Hepatocyte (in vitro differentiated cells): Measurements from ENCODE around the gene SCTR. TPM values are rescaled to one million over a fixed set of nuclear protein-coding genes. Genes with fewer than 3 reads are reported as not detected.
A peak's percentile ranks its signal among the peaks of the same experiment; 100 is the strongest.

ENCODE experiments used
- DNase-seq: peaks from one replicate; pipeline ENCODE4 v3.0.0-alpha.2; 2016; ENCODE audit warnings: low spot score
- H2AFZ ChIP-seq: fragments of 200-600 bp; sonication (generic); 2 replicates; pipeline ENCODE4 v1.6.0; 2016; ENCODE audit warnings: antibody characterized with exemption, mild to moderate bottlenecking
- H3K27ac ChIP-seq: fragments of 200-600 bp; sonication (generic); 2 replicates; pipeline ENCODE4 v1.5.1; 2016; ENCODE audit warnings: mild to moderate bottlenecking
- H3K27me3 ChIP-seq: fragments of 200-600 bp; sonication (generic); 2 replicates; pipeline ENCODE4 v1.6.1; 2016
- H3K36me3 ChIP-seq: fragments of 200-600 bp; sonication (generic); replicated peaks from 2 replicates; pipeline ENCODE4 v1.5.1; 2016; ENCODE audit warnings: low read depth; ENCODE audit not compliant: insufficient read depth
- H3K4me1 ChIP-seq: fragments of 200-600 bp; sonication (generic); 2 replicates; pipeline ENCODE4 v1.5.1; 2016; ENCODE audit warnings: mild to moderate bottlenecking, moderate library complexity; ENCODE audit not compliant: insufficient read depth
- H3K4me2 ChIP-seq: fragments of 200-600 bp; sonication (generic); 2 replicates; pipeline ENCODE4 v1.6.0; 2016
- H3K4me3 ChIP-seq: fragments of 200-600 bp; sonication (generic); 2 replicates; pipeline ENCODE4 v1.5.1; 2016; ENCODE audit warnings: mild to moderate bottlenecking
- H3K79me2 ChIP-seq: fragments of 200-600 bp; sonication (generic); 2 replicates; pipeline ENCODE4 v1.6.0; 2017; ENCODE audit warnings: mild to moderate bottlenecking
- H3K9me2 ChIP-seq: fragments of 200-600 bp; sonication (generic); replicated peaks from 2 replicates; pipeline ENCODE4 v1.6.0; 2017; ENCODE audit warnings: mild to moderate bottlenecking; ENCODE audit not compliant: insufficient read depth
- H3K9me3 ChIP-seq: fragments of 200-600 bp; sonication (generic); 2 replicates; pipeline ENCODE4 v1.5.1; 2016; ENCODE audit warnings: low read depth, mild to moderate bottlenecking
- H4K20me1 ChIP-seq: fragments of 200-600 bp; sonication (generic); 2 replicates; pipeline ENCODE4 v1.6.0; 2016; ENCODE audit warnings: mild to moderate bottlenecking; ENCODE audit not compliant: insufficient read depth, poor library complexity, severe bottlenecking
- CTCF ChIP-seq: fragments of 200-600 bp; sonication (generic); IDR thresholded peaks from 2 replicates; pipeline ENCODE4 v1.5.1; 2016; ENCODE audit warnings: antibody characterized with exemption, mild to moderate bottlenecking; ENCODE audit not compliant: poor library complexity
- EZH2 ChIP-seq: fragments of 200-600 bp; sonication (generic); IDR thresholded peaks from 2 replicates; pipeline ENCODE4 v1.6.1; 2016; ENCODE audit warnings: antibody characterized with exemption, mild to moderate bottlenecking, borderline replicate concordance
- EZH2phosphoT487 ChIP-seq: fragments of 200-600 bp; sonication (generic); IDR thresholded peaks from one replicate; pipeline ENCODE4 v1.6.1; 2018; ENCODE audit warnings: antibody characterized with exemption, mild to moderate bottlenecking, low read depth, moderate library complexity; ENCODE audit not compliant: unreplicated experiment, severe bottlenecking
- WGBS: methylation state at CpG from one replicate; pipeline ENCODE4 v1.1.6; 2016; ENCODE audit warnings: low lambda C conversion rate; ENCODE audit errors: missing lambda C conversion rate; 5-methylcytosine and 5-hydroxymethylcytosine counted together
- polyA plus RNA-seq: library from polyadenylated mRNA; unstranded; fragments of >200 nt; fragmentation: Nextera tagmentation; extraction: Ambion mirVana; gene quantifications from 2 replicates; pipeline ENCODE4 v1.2.1, GENCODE V29; 2016
- total RNA-seq: library from RNA; depleted of rRNA; stranded (reverse); fragments of >200 nt; gene quantifications from 2 replicates; pipeline ENCODE4 v1.2.3, GENCODE V29; 2014

The SCTR gene
- total and polyA plus RNA-seq, 2 experiments from 2014 or later = 1.7 to 4.3 TPM

DNA sequence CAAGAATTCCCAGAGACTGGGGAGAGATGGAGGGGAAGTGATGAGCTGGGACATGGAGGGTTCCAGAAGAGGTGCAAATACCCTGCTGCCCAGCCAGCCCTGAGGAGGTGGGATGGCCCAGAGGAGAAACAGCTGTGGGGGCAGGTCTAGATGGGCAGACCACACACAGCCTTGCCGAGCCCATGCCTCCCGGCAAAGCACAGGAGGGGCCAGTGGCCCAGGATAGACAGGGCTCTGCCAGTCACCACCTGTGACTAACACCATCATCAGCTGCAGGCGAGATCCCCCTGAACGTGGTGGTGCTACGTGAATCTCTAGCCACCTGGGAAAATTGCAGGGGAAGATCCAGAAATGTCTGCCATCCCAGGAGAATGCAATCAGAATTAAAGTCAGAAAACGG lies 39.4 kb downstream of the SCTR start:
- H4K20me1 ChIP-seq = no peaks in the 10 kb centered on the region
- WGBS = 73% methylated on average over 6 of the region's 6 CpGs
- H3K36me3 ChIP-seq = no peaks in the 10 kb centered on the region
- no peak overlapping the region for H3K4me2 ChIP-seq
- no peaks in the 10 kb centered on the region for H3K9me3 ChIP-seq
- H3K79me2 ChIP-seq = no peaks in the 10 kb centered on the region
- TF ChIP-seq CTCF (no peak), EZH2phosphoT487 (no peak), EZH2 (no peak)
- no peaks in the 10 kb centered on the region for H3K27me3 ChIP-seq
- no peaks in the 10 kb centered on the region for H3K9me2 ChIP-seq
- H3K4me3 ChIP-seq = no peak overlapping the region
- DNase-seq = peak; percentile 4
- H3K27ac ChIP-seq = no peak overlapping the region
- H2AFZ ChIP-seq = no peak overlapping the region
- H3K4me1 ChIP-seq = peaks cover 37% of the 10 kb centered on the region

DNA sequence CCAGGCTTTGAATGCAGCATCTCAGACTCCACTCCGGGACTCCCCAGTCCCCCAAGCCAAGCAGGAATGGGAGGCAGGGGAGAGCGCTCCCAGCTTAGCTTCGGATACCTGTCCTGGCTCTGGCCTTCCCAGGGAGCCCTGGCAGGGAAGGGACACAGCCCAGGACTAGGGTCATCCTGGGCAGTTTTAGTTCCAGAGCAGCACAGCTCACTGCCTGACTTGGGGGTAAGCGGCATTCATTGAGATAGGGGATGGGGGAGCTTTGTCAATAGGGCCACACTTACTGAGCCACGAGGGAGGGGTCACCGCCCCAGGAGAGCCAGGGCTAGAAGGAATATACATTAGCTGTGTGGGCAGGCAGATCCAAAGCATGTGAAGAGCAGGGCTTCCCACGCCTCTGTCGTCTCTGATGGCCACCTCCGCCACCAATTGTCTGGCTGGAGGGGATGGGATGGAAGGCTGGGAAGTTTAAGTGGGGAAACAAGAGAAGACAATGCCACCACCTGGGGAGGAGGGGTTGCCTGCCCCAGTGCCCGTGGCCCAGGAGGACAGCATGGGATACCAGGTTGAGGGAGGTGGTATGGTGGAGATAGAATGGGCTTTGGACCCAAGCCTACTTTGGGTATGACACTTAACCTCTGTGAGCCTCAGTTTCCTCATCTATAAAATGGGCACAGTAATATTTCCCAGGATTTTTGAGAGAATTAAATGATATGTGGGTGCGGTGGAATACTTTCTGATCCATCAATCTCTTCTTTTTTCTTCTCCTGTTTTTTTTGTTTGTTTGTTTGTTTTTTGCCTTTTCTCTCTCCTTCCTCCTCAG lies 40.2 kb downstream of the SCTR start:
- no peaks in the 10 kb centered on the region for H3K9me3 ChIP-seq
- 90% methylated on average over 11 of the region's 11 CpGs for WGBS
- no peaks in the 10 kb centered on the region for H3K79me2 ChIP-seq
- no peaks in the 10 kb centered on the region for H3K27me3 ChIP-seq
- H3K9me2 ChIP-seq = no peaks in the 10 kb centered on the region
- no peaks in the 10 kb centered on the region for H4K20me1 ChIP-seq
- no peak overlapping the region for H3K27ac ChIP-seq
- TF ChIP-seq EZH2phosphoT487 = no peak
- TF ChIP-seq EZH2 = no peak
- no peak for TF ChIP-seq CTCF
- H3K4me2 ChIP-seq = no peak overlapping the region
- H2AFZ ChIP-seq = no peak overlapping the region
- DNase-seq = peak; percentile 3
- no peaks in the 10 kb centered on the region for H3K36me3 ChIP-seq
- H3K4me3 ChIP-seq = no peak overlapping the region
- peaks cover 30% of the 10 kb centered on the region for H3K4me1 ChIP-seq

- TF ChIP-seq EZH2phosphoT487 = no peak
- TF ChIP-seq CTCF = no peak
- no peak for TF ChIP-seq EZH2
- Histone ChIP-seq H3K9me3 (no peaks in the 10 kb centered on the region), H3K9me2 (no peaks in the 10 kb centered on the region), H3K4me3 (no peak overlapping the region), H3K27me3 (no peaks in the 10 kb centered on the region), H3K36me3 (no peaks in the 10 kb centered on the region), H3K79me2 (no peaks in the 10 kb centered on the region), H3K4me2 (no peak overlapping the region), H4K20me1 (no peaks in the 10 kb centered on the region), H3K4me1 (peaks cover 23% of the 10 kb centered on the region), H3K27ac (no peak overlapping the region), H2AFZ (no peak overlapping the region)
- peak; percentile 3 for DNase-seq
- WGBS = 84% methylated on average over 5 of the region's 5 CpGs
Observed at GRCh38 chr2:119483395-119483753, 40.9 kb downstream of the SCTR start.
